HG02870 (cell line): Measurements from ENCODE around the gene ETFA.
"Not testable (repeated sequence)": the region's sequence is repeated elsewhere in the genome, so short reads cannot be mapped to it uniquely, and the experiment has no call there.

Source experiments
- ATAC-seq: cut with Tn5 transposase; IDR thresholded peaks from one replicate; pipeline ENCODE4 v1.9.1; 2021; ENCODE audit warnings: mild to moderate bottlenecking, moderate library complexity; ENCODE audit not compliant: unreplicated experiment

Gene ETFA

GRCh38 chr15:76327191-76328105 lies 16.2 kb upstream of the ETFA start:
- ATAC-seq, result no peak

DNA sequence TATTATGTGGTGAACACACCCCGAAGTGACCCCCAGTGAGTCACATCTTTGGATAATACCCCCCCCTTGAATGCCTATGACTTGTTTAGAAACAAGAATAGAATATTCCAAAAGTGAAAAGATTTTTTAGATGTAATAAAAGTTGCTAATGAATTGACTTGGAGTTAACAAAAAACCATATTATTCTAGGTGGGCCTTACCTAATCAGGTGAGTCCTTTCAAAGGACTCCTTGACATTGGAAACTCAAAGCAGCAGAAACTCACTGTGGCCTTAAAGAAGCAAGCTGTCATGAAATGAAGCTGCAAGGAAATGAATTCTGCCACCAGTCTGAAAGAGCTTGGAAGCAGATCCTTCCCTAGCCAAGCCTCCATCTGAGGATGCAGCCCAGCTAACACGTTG lies 14.4 kb upstream of the ETFA start:
- no peak for ATAC-seq

DNA sequence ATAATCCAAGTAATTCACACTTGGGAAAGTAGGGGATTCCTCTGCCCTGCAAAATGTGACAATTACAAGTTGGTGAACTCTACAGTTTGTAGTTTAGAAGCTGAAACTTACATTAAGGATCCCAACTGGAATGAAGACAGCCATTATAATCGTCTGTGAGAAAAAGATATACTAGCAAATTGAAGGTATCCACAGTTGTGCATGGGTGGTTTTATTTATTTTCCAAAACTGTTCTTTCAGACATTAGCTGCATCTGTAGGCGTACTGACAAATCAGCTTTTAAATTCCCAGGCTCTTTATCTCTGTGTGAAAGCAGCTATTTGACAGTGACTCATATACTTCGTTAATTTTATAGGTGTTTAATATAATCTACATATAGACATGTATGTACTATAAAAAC lies 12.8 kb upstream of the ETFA start:
- ATAC-seq, result no peak

DNA sequence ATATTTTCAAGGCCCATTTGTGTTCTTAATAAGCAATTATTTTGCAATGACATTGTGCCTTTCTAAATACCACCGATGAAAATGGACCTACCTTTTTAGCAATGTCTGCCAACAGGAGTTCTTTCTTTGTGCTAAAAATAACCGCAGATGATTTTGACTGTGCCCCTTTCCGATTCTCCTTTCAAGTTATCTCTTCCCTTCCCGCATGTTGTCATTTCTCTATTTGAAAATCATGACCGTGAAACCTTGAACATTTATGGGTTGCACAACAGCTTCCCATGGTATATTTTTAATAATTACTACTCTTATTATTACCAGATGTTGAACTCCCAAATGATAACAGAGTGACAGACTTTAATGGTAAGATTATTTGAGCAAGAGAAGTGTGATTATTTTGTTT lies 10.3 kb upstream of the ETFA start:
- no peak for ATAC-seq

GRCh38 chr15:76321171-76321570 lies 9.9 kb upstream of the ETFA start:
- ATAC-seq, result no peak

GRCh38 chr15:76320012-76320411 lies 8.7 kb upstream of the ETFA start:
- ATAC-seq, result no peak

DNA sequence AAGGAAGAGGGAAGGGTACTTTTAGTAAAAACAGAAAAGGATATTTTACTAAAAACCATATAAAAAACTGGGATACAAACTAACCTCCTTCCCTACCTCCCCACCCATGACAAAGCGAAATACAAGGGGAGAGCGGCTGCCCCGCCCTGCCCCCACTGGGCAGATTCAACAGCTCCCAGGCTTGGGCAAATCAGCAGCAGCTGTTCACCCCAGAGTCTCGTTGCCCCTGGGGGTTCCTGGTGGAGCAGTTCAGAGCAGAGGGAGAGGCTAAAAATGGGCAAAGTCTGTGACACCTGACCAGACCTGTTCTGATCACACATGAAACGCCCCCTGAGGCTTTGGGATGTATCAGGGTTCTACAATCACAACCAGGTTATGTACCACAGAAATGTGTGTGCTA lies 2.5 kb upstream of the ETFA start:
- no peak for ATAC-seq

- not testable (repeated sequence) for ATAC-seq
Measured at GRCh38 chr15:76313175-76313567, 1.9 kb upstream of the ETFA start.

- no peak for ATAC-seq
Measured at GRCh38 chr15:76312540-76313174, 1.4 kb upstream of the ETFA start.

- ATAC-seq, result peak; percentile 15
Measured at GRCh38 chr15:76310475-76311099, 682 bp downstream of the ETFA start.

DNA sequence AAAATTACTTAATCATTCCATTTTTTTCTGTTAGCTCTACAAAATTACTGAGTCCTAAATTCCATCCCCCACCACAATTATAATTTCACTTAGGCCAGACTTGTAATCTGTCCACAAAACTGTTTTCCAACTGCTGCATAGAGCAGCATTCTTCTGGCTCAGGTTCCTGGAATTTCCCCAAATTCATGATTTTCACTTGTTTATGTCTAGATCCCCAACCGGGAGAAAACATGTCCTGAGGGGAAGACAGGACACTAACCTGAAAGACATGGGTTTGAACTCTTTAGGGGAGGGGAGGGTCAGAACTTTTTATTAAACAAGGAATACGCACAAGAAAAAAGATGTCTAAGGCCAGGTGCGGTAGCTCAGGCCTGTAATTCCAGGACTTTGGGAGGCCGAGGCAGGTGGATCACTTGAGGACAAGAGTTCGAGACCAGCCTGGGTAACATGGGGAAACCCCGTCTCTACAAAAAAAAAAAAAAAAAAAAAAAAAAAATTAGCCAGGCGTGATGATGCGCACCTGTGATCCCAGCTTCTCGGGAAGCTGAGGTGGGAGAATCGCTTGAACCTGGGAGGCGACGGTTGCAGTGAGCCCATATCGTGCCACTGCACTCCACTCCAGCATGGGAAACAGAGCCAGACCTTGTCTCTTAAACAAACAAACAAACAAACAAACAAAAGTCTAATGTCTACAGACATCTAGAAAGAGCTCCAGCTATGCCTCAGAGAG lies 1.5 kb downstream of the ETFA start:
- no peak for ATAC-seq

GRCh38 chr15:76303909-76304308 lies 7.4 kb downstream of the ETFA start:
- no peak for ATAC-seq

DNA sequence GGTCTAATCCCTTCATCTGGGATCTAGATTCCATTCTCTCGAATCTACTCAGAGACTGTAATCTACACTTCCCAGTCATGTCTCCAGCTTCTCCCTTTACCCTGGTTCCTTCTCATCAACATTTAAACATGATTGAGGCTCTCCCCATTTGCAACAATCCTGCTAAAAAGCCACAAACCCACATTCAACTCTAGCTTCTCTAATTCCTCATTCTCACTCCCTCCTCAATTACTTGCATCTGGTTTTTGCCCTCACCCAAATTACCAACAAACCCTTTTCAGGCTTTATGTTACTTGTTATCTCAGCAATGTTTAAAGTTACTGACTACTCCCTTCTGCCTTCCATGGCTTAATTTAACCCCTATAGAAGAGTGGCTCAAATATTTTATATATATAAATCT lies 11.5 kb downstream of the ETFA start:
- ATAC-seq, result no peak

- ATAC-seq, result no peak
Measured at GRCh38 chr15:76298986-76299385, 12.3 kb downstream of the ETFA start.

- not testable (repeated sequence) for ATAC-seq
Measured at GRCh38 chr15:76297951-76298350, 13.3 kb downstream of the ETFA start.

DNA sequence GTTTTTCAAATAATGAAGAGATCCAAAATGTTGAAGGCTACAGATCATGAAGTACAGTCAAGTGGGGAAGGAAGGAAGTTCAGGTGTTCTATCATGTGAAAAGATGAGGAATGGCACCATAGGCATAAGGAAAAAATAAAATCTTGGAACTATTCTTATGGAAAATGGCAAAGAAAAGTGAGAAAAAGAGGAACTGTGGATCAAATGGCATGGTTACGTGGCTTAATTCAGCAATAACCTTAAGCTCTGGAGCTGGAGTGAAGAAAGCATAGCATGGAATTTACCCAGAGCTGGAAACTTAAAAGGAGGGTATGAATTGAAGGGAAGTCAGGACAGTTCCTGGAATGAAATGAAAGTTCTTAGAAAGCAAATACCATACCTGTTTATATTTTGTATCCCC lies 14.4 kb downstream of the ETFA start:
- no peak for ATAC-seq

DNA sequence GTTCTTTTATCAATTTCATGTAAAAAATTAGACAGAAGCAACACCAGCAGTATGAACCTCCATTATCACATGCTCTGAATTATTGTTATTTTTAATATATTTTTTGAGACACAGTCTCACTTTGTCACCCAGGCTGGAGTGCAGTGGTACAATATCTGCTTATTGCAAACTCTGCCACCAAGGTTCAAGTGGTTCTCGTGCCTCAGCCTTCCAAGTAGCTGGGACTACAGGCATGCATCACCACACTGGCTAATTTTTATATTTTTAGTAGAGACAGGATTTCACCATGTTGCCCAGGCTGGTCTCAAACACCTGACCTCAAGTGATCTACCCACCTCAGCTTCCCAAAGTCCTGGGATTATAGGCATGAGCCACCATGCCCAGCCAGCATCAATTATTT lies 16.8 kb downstream of the ETFA start:
- not testable (repeated sequence) for ATAC-seq

- ATAC-seq, result no peak
Measured at GRCh38 chr15:76293361-76293760, 17.9 kb downstream of the ETFA start.

DNA sequence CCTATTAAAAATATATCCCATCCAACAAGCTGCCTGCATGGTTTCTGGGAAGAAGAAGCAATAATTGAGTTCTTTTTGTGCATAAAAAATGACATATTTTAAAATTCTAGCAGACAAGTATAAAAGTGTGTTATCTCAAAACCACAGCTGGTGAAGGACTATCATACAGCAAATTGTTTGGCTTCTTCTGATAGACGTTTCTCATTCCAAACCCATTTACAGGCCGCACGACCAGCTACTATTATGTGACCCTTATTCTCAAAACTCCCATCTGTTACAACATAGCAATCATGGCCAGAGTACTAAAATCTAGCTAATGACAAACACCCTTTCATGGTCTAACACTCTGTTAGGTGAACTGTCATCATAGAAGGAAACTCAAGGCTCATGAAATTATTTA lies 21.7 kb downstream of the ETFA start:
- no peak for ATAC-seq

DNA sequence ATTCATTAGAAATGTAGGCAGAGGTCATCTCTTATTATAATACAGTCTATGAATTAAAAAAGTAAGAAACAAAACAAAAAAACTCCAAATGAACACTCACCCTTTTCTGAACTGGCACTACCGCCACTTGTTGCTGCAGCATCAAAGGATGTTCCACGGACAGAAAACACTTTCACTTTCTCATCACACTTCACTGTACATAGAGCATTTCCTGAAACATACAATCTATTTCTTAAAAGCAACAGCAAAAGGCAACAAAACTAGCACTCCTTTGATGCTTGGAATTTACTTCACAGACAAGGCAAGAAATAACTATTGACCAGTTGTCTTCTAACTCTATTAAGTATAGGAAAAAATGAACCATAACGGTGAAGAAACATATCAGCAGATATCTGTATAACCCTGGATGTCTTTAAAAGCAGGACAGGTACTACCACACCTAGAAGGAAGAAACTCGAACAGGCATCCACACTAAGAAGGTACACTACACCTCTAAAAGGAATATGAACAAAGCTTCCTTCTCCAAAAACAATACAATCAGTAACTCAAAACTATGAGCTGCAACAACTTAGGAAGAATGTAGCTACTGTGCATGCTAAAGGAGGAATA lies 24.9 kb downstream of the ETFA start:
- no peak for ATAC-seq
